HepG2 (cell line): ENCODE results near the gene ATP6V0E2. TPM values are rescaled to one million over a fixed set of nuclear protein-coding genes. Genes with fewer than 3 reads are reported as not detected.

Source experiments
- ARID4A ChIP-seq: sonication (generic); formaldehyde crosslinking; IDR thresholded peaks from 2 replicates; pipeline ENCODE4 v1.5.0; 2020; ENCODE audit warnings: mild to moderate bottlenecking, missing genetic modification reagents, borderline replicate concordance
- BCL3 ChIP-seq: sonication (generic); formaldehyde crosslinking; IDR thresholded peaks from 2 replicates; pipeline ENCODE4 v1.5.1; 2020; ENCODE audit warnings: mild to moderate bottlenecking, missing genetic modification reagents, moderate library complexity
- GLI4 ChIP-seq: sonication (generic); formaldehyde crosslinking; IDR thresholded peaks from 2 replicates; pipeline ENCODE4 v1.5.1; 2020; ENCODE audit warnings: missing genetic modification reagents, mild to moderate bottlenecking, moderate library complexity, borderline replicate concordance
- KDM5B ChIP-seq: sonication (generic); formaldehyde crosslinking; IDR thresholded peaks from 2 replicates; pipeline ENCODE4 v1.4.0; 2020; ENCODE audit warnings: missing genetic modification reagents, mild to moderate bottlenecking, borderline replicate concordance
- KLF16 ChIP-seq, 2 experiments: sonication (generic) in 1 of 2; formaldehyde crosslinking in 1 of 2; IDR thresholded peaks; 2 replicates each; pipeline versions ENCODE4 v1.6.1 to v1.8.0; 2016 to 2023; ENCODE audit warnings: missing genetic modification reagents in 2 of 2, missing compliant biosample characterization in 1 of 2
- MTF2 ChIP-seq: sonication (generic); formaldehyde crosslinking; IDR thresholded peaks from 2 replicates; pipeline ENCODE4 v1.5.0; 2020; ENCODE audit warnings: missing genetic modification reagents, borderline replicate concordance
- MXD1 ChIP-seq: sonication (generic); formaldehyde crosslinking; IDR thresholded peaks from 2 replicates; pipeline ENCODE4 v1.4.0; 2020; ENCODE audit warnings: mild to moderate bottlenecking, missing genetic modification reagents
- NR0B2 ChIP-seq: sonication (generic); formaldehyde crosslinking; IDR thresholded peaks from 2 replicates; pipeline ENCODE4 v1.4.0; 2020; ENCODE audit warnings: mild to moderate bottlenecking, missing genetic modification reagents
- RXRB ChIP-seq: IDR thresholded peaks from 2 replicates; pipeline ENCODE4 v1.6.1; 2016; ENCODE audit warnings: borderline replicate concordance, missing genetic modification reagents, missing compliant biosample characterization
- ZBTB2 ChIP-seq: sonication (generic); formaldehyde crosslinking; IDR thresholded peaks from 2 replicates; pipeline ENCODE4 v1.8.0; 2022; ENCODE audit warnings: low read depth, missing genetic modification reagents
- ZNF598 ChIP-seq: sonication (generic); formaldehyde crosslinking; IDR thresholded peaks from 2 replicates; pipeline ENCODE4 v1.5.1; 2020; ENCODE audit warnings: mild to moderate bottlenecking, missing genetic modification reagents, borderline replicate concordance
- ZNF691 ChIP-seq: sonication (generic); formaldehyde crosslinking; IDR thresholded peaks from 2 replicates; pipeline ENCODE4 v1.4.0; 2020; ENCODE audit warnings: missing genetic modification reagents, low read depth, mild to moderate bottlenecking, borderline replicate concordance
- polyA plus RNA-seq, 8 experiments: library from polyadenylated mRNA; depleted of rRNA in 3 of 8; stranded (reverse) in 7 of 8; unstranded in 1 of 8; fragments of >200 nt; fragmentation: Illumina TruSeq in 4 of 8; extraction: Trizol in 4 of 8; gene quantifications; 2 replicates each; pipeline versions ENCODE4 v1.2.1 to v1.2.3, GENCODE V29; 2011 to 2016; ENCODE audit warnings: low read depth in 4 of 8, missing spikeins in 1 of 8, mixed read lengths in 1 of 8; ENCODE audit not compliant: insufficient read depth in 1 of 8
- total RNA-seq, 5 experiments: library from RNA; depleted of rRNA; stranded (reverse); fragments of >200 nt; fragmentation: Illumina TruSeq; extraction: Trizol; gene quantifications; 2 replicates each; pipeline ENCODE4 v1.2.3, GENCODE V29; 2016; ENCODE audit warnings: low read depth in 1 of 5

ATP6V0E2 gene
- total and polyA plus RNA-seq, 2 of the 13 experiments (the other 11 are each of a cell fraction or from before 2014, with no cell fraction given) = 36.8 to 203 TPM

GRCh38 chr7:149873074-149873969 lies at the start of gene ATP6V0E2 (continued):
- TF ChIP-seq NR0B2 (CRISPR knock-in tag) (peak; percentile 10; the same call in 1 of the 2 replicates), MTF2 (CRISPR knock-in tag) (peak; percentile 20; the same call in 1 of the 2 replicates), ARID4A (peak; percentile 63; the same call in 1 of the 2 replicates), GLI4 (0 out of 2 replicates have a peak, but pooled peaks have one; percentile 62), MXD1 (CRISPR knock-in tag) (peak; percentile 8; the same call in 1 of the 2 replicates), ZNF598 (0 out of 2 replicates have a peak, but pooled peaks have one; percentile 52), KDM5B (CRISPR knock-in tag) (peak; percentile 12; the same call in 1 of the 2 replicates), KLF16 (CRISPR knock-in tag; IDR thresholded peaks at IDR 0.05) (0 out of 4 replicates have a peak, but pooled peaks of 1 of the 2 experiments have one; percentile 17), ZBTB2 (CRISPR knock-in tag) (0 out of 2 replicates have a peak, but pooled peaks have one; percentile 51), BCL3 (peak; percentile 66; the same call in 1 of the 2 replicates), ZNF691 (CRISPR knock-in tag) (no peak), RXRB (CRISPR knock-in tag) (0 out of 2 replicates have a peak, but pooled peaks have one; percentile 8)
